K562 (cell line): ENCODE measurements around the gene KPNA3. TPM values are rescaled to one million over a fixed set of nuclear protein-coding genes. Genes with fewer than 3 reads are reported as not detected.
A peak's percentile ranks its signal among the peaks of the same experiment; 100 is the strongest.

ENCODE experiments used
- ARID3A ChIP-seq: IDR thresholded peaks from 2 replicates; pipeline ENCODE4 v1.6.1; 2012; ENCODE audit warnings: low read depth, low read length, improper control_type of control experiment, borderline replicate concordance
- ATF7 ChIP-seq: fragments of 450-650 bp; IDR thresholded peaks from 2 replicates; pipeline ENCODE4 v1.7.1; 2014; ENCODE audit warnings: mild to moderate bottlenecking, moderate library complexity
- CC2D1A ChIP-seq: fragments of 450-650 bp; IDR thresholded peaks from 2 replicates; pipeline ENCODE4 v1.6.1; 2017; ENCODE audit warnings: mild to moderate bottlenecking
- DNMT1 ChIP-seq: fragments of 450-650 bp; IDR thresholded peaks from 2 replicates; pipeline ENCODE4 v1.6.1; 2016; ENCODE audit warnings: antibody characterized with exemption, mild to moderate bottlenecking
- EZH2 ChIP-seq: IDR thresholded peaks from 2 replicates; pipeline ENCODE4 v1.6.1; 2012; ENCODE audit warnings: low read depth, mild to moderate bottlenecking, inconsistent platforms, low read length, borderline replicate concordance
- GTF2A2 ChIP-seq: IDR thresholded peaks from 2 replicates; pipeline ENCODE4 v1.6.1; 2016; ENCODE audit warnings: mild to moderate bottlenecking, missing genetic modification characterization, missing compliant biosample characterization
- KDM1A ChIP-seq, 2 experiments: fragments of 450-650 bp; IDR thresholded peaks; 2 replicates each; pipeline ENCODE4 v1.6.1; 2016; ENCODE audit warnings: mild to moderate bottlenecking in 2 of 2
- MCM7 ChIP-seq, 2 experiments: fragments of 450-650 bp; IDR thresholded peaks; 2 replicates each; pipeline ENCODE4 v1.6.1; 2016 to 2018
- MIER1 ChIP-seq: fragments of 450-650 bp; IDR thresholded peaks from 2 replicates; pipeline ENCODE4 v1.6.1; 2016; ENCODE audit warnings: antibody characterized with exemption, mild to moderate bottlenecking, low read depth
- MXD1 ChIP-seq: fragments of 250-450 bp; sonication (Bioruptor Pico); IDR thresholded peaks from 2 replicates; pipeline ENCODE4 v1.8.0; 2021; ENCODE audit warnings: borderline replicate concordance, mild to moderate bottlenecking, moderate library complexity; ENCODE audit not compliant: poor library complexity, severe bottlenecking
- NFXL1 ChIP-seq: fragments of 450-650 bp; formaldehyde crosslinking; IDR thresholded peaks from 2 replicates; pipeline ENCODE4 v1.4.0; 2021; ENCODE audit warnings: mild to moderate bottlenecking
- NR2C2 ChIP-seq, 2 experiments: fragments of 200-800 bp in 1 of 2; sonication (Bioruptor generic) in 1 of 2; sonication (generic) in 1 of 2; formaldehyde crosslinking in 1 of 2; IDR thresholded peaks; 2 replicates each; pipeline versions ENCODE4 v1.6.1 to v1.8.0; 2016 to 2022; ENCODE audit warnings: mild to moderate bottlenecking in 1 of 2, missing compliant biosample characterization in 1 of 2, missing genetic modification characterization in 1 of 2, missing genetic modification reagents in 1 of 2
- PHF8 ChIP-seq: fragments of 200-600 bp; sonication (generic); IDR thresholded peaks from 2 replicates; pipeline ENCODE4 v1.6.1; 2012; ENCODE audit warnings: mixed run types, mild to moderate bottlenecking, inconsistent platforms, low read length, moderate library complexity, borderline replicate concordance
- POLR2B ChIP-seq: fragments of 450-650 bp; IDR thresholded peaks from 2 replicates; pipeline ENCODE4 v1.6.1; 2018; ENCODE audit warnings: low read depth; ENCODE audit not compliant: partially characterized antibody
- RNF2 ChIP-seq: sonication (generic); IDR thresholded peaks from 2 replicates; pipeline ENCODE4 v1.6.1; 2016
- SIN3A ChIP-seq, 2 experiments: fragments of 150-350 bp in 1 of 2; IDR thresholded peaks; 2 replicates each; pipeline ENCODE4 v1.6.1; 2011 to 2016; ENCODE audit warnings: borderline replicate concordance in 2 of 2, low read depth in 2 of 2, low read length in 2 of 2, mild to moderate bottlenecking in 2 of 2, moderate library complexity in 2 of 2; ENCODE audit not compliant: control insufficient read depth in 1 of 2
- SMARCE1 ChIP-seq: fragments of 450-650 bp; IDR thresholded peaks from 2 replicates; pipeline ENCODE4 v1.7.1; 2016; ENCODE audit warnings: mild to moderate bottlenecking
- SUPT5H ChIP-seq: fragments of 450-650 bp; IDR thresholded peaks from 2 replicates; pipeline ENCODE4 v1.6.1; 2016
- TAF9B ChIP-seq: fragments of 450-650 bp; IDR thresholded peaks from 2 replicates; pipeline ENCODE4 v1.6.1; 2018; ENCODE audit warnings: mild to moderate bottlenecking; ENCODE audit not compliant: partially characterized antibody
- TBP ChIP-seq: optimal IDR thresholded peaks from 2 replicates; pipeline ENCODE3; 2011; ENCODE audit warnings: low read depth, low read length, improper control_type of control experiment
- ZBTB9 ChIP-seq: fragments of 450-650 bp; formaldehyde crosslinking; IDR thresholded peaks from 2 replicates; pipeline ENCODE4 v1.4.0; 2020; ENCODE audit warnings: mild to moderate bottlenecking, moderate library complexity
- ZNF133 ChIP-seq: fragments of 250-450 bp; sonication (Bioruptor Pico); IDR thresholded peaks from 2 replicates; pipeline ENCODE4 v1.4.0; 2020; ENCODE audit warnings: mild to moderate bottlenecking
- ZNF707 ChIP-seq: fragments of 250-450 bp; sonication (Bioruptor Pico); conservative IDR thresholded peaks from 2 replicates; pipeline ENCODE4 v1.8.0; 2022; ENCODE audit warnings: inconsistent platforms, mild to moderate bottlenecking, moderate library complexity
- ZNF764 ChIP-seq: fragments of 250-450 bp; sonication (Bioruptor Pico); IDR thresholded peaks from 2 replicates; pipeline ENCODE4 v1.4.0; 2020; ENCODE audit warnings: low read depth, mild to moderate bottlenecking, moderate library complexity
- polyA plus RNA-seq, 8 experiments: library from polyadenylated mRNA; depleted of rRNA in 4 of 8; stranded (reverse) in 5 of 8; unstranded in 3 of 8; fragments of >200 nt; fragmentation: Nextera tagmentation in 2 of 8; fragmentation: Illumina TruSeq in 1 of 8; extraction: Ambion mirVana in 2 of 8; extraction: Trizol in 1 of 8; gene quantifications; 2 replicates each; pipeline versions ENCODE4 v1.2.1 to v1.2.3, GENCODE V29; 2011 to 2014; ENCODE audit warnings: inconsistent platforms in 1 of 8, missing spikeins in 1 of 8
- total RNA-seq, 7 experiments: library from RNA; depleted of rRNA in 6 of 7; stranded (reverse); fragments of >200 nt in 6 of 7; fragmentation: Illumina TruSeq in 2 of 7; extraction: Trizol in 2 of 7; gene quantifications; 2 replicates each; pipeline versions ENCODE4 v1.2.1 to v1.2.3, GENCODE V29; 2011 to 2021; ENCODE audit warnings: low replicate concordance in 1 of 7
- TF ChIP-seq, protein P1 (sequence below), 2 experiments: fragments of 450-650 bp in 1 of 2; sonication (generic) in 1 of 2; formaldehyde crosslinking in 1 of 2; IDR thresholded peaks in 1 of 2; conservative IDR thresholded peaks in 1 of 2; 2 replicates each; pipeline versions ENCODE4 v1.6.1 to v1.8.1; 2016 to 2023; ENCODE audit warnings: mild to moderate bottlenecking in 2 of 2, moderate library complexity in 2 of 2, inconsistent platforms in 1 of 2, missing genetic modification reagents in 1 of 2

The KPNA3 gene
- total and polyA plus RNA-seq, 9 of the 15 experiments (the other 6 are each of a cell fraction or from before 2014, with no cell fraction given), result 8.5 to 23.4 (median 15.7) TPM

DNA sequence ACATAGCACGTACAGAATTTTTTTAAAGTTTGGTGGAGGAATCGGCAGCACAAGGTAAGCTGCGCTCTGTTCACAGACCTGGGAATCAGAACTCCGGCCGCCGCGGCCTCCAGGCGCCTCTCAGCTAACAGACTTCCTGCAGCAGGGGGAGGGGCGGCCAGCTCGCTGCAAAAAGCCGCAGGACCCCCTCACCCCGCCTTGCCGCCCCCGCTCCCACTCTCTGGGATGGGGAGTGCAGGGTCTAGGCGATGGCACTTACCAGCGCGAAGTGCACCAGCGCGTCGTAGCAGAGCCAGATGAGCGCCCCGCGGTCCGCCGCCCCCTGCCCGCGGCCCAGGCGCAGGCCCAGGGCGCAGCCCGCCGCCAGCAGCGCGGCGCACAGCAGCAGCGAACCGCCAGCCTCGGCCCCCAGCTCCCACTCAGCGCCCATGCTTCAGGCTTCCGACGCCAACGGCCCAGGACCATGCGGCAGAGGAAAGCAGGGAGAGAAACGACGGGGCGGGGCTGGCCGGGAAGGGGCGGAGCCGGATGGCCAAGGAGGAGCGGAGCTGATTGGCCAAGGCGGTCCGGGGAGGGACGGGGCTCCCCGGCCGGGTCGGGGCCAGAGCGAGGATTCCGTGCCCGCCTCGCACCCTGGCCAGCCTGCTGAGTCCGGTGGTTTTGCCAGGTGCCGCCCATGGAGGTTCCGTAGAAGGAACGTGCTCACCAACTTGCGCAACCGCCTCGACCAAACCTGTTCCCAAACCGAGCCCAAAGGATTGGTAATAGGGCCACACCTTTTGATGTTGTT lies 101.3 kb downstream of the KPNA3 start, which contains the start of gene EBPL (continued):
- no peak for TF ChIP-seq ZNF707
- no peak for TF ChIP-seq DNMT1
- TF ChIP-seq MIER1, result no peak
- TF ChIP-seq, protein P1, sequence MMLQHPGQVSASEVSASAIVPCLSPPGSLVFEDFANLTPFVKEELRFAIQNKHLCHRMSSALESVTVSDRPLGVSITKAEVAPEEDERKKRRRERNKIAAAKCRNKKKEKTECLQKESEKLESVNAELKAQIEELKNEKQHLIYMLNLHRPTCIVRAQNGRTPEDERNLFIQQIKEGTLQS (IDR thresholded peaks at IDR 0.05), result no peak
- TF ChIP-seq, protein P1 (CRISPR knock-in tag; conservative IDR thresholded peaks at IDR 0.05), result no peak
- TF ChIP-seq SMARCE1, result no peak
- no peak for TF ChIP-seq ZBTB9 (CRISPR knock-in tag)
- no peak for TF ChIP-seq EZH2
- TF ChIP-seq MXD1 (CRISPR knock-in tag), result peak; percentile 35
- peak; percentile 43 for TF ChIP-seq POLR2B
- TF ChIP-seq NFXL1 (CRISPR knock-in tag), result no peak
- peak; percentile 71 for TF ChIP-seq SUPT5H
- peak; percentile 64; the same call in 1 of the 2 replicates for TF ChIP-seq PHF8
- no peak for TF ChIP-seq TAF9B
- TF ChIP-seq ZNF133 (CRISPR knock-in tag), result no peak
- no peak for TF ChIP-seq ZNF764 (CRISPR knock-in tag)
- no peak for TF ChIP-seq RNF2
- peak; percentile 67 for TF ChIP-seq TBP
- no peak for TF ChIP-seq MCM7 (IDR thresholded peaks at IDR 0.05)
- TF ChIP-seq ARID3A, result no peak
- TF ChIP-seq CC2D1A, result no peak
- TF ChIP-seq GTF2A2 (tag), result no peak
- peak in 1 of 2 experiments; percentile 55; a peak in 1 of 4 replicates for TF ChIP-seq SIN3A (IDR thresholded peaks at IDR 0.05; ENCODE audit: borderline replicate concordance in 2 of 2, control insufficient read depth in 1 of 2, low read depth in 2 of 2, low read length in 2 of 2)
- TF ChIP-seq NR2C2 (CRISPR knock-in tag; IDR thresholded peaks at IDR 0.05), result no peak
- TF ChIP-seq NR2C2 (tag; IDR thresholded peaks at IDR 0.05), result no peak
- 0 out of 2 replicates have a peak, but pooled peaks have one; percentile 12 for TF ChIP-seq ATF7
- TF ChIP-seq KDM1A (IDR thresholded peaks at IDR 0.05), result no peak
